Panc1 (cell line): ENCODE data around the gene CAMK4. TPM values are rescaled to one million over a fixed set of nuclear protein-coding genes. Genes with fewer than 3 reads are reported as not detected.

ENCODE experiments used
- ATAC-seq: fragments of 200-7000 bp; cut with Tn5 transposase; 2 replicates; pipeline ENCODE4 v1.9.1; 2020; ENCODE audit warnings: mild to moderate bottlenecking, moderate library complexity
- BruUV-seq: library from RNA; stranded (reverse); fragments of 400-500 nt; replicated peaks from 2 replicates; lab custom pipeline; 2021; lab: Mats Ljungman, UMichigan
- CTCF ChIA-PET: fragments of 300-600 bp; sonication (Branson Sonifier 250); formaldehyde crosslinking; loops from one replicate; lab custom pipeline; 2022; ENCODE audit warnings: antibody characterized with exemption; lab: Charles Lee
- POLR2A ChIA-PET: fragments of 300-600 bp; sonication (Branson Sonifier 250); formaldehyde crosslinking; loops from one replicate; lab custom pipeline; 2022; ENCODE audit warnings: antibody characterized with exemption; lab: Charles Lee
- DNase-seq: peaks from one replicate; pipeline ENCODE4 v3.0.0-alpha.2; 2010; ENCODE audit warnings: low read depth, low spot score
- H3K27ac ChIP-seq: 2 replicates; pipeline ENCODE4 v1.5.1; 2011; ENCODE audit warnings: mild to moderate bottlenecking, low read length, inconsistent platforms
- H3K27me3 ChIP-seq: fragments of 200-500 bp; sonication (Bioruptor generic); 2 replicates; pipeline ENCODE4 v1.6.0; 2014; ENCODE audit warnings: low read length, inconsistent platforms; ENCODE audit not compliant: control insufficient read depth, insufficient read depth
- H3K36me3 ChIP-seq: fragments of 200-500 bp; sonication (Bioruptor generic); 2 replicates; pipeline ENCODE4 v1.5.1; 2014; ENCODE audit warnings: inconsistent platforms, mild to moderate bottlenecking, low read length, moderate library complexity; ENCODE audit not compliant: control insufficient read depth, insufficient read depth
- H3K4me1 ChIP-seq: 2 replicates; pipeline ENCODE4 v1.5.1; 2011; ENCODE audit warnings: inconsistent platforms, mild to moderate bottlenecking, low read length, moderate library complexity; ENCODE audit not compliant: control insufficient read depth, insufficient read depth
- H3K4me3 ChIP-seq, 2 experiments: 2 replicates each; pipeline ENCODE4 v1.5.1; 2011 to 2012; ENCODE audit warnings: low read depth in 2 of 2, low read length in 2 of 2, mild to moderate bottlenecking in 2 of 2, inconsistent platforms in 1 of 2, moderate library complexity in 1 of 2
- H3K9me3 ChIP-seq: fragments of 200-500 bp; sonication (Bioruptor generic); 2 replicates; pipeline ENCODE4 v1.5.1; 2014; ENCODE audit warnings: low read depth, mild to moderate bottlenecking, inconsistent platforms, low read length, moderate library complexity; ENCODE audit not compliant: control insufficient read depth, insufficient read depth
- CTCF ChIP-seq: fragments of 450-650 bp; IDR thresholded peaks from 2 replicates; pipeline ENCODE4 v1.5.1; 2017; ENCODE audit warnings: mild to moderate bottlenecking
- POLR2AphosphoS5 ChIP-seq: IDR thresholded peaks from 2 replicates; pipeline ENCODE4 v1.6.1; 2012; ENCODE audit warnings: mild to moderate bottlenecking, low read depth, low read length, moderate library complexity
- REST ChIP-seq, 2 experiments: IDR thresholded peaks; 2 replicates each; pipeline ENCODE4 v1.6.1; 2011 to 2012; ENCODE audit warnings: low read depth in 2 of 2, control low read depth in 1 of 2, low read length in 1 of 2, mild to moderate bottlenecking in 1 of 2, moderate library complexity in 1 of 2; ENCODE audit not compliant: insufficient read depth in 1 of 2
- SIN3A ChIP-seq: IDR thresholded peaks from 2 replicates; pipeline ENCODE4 v1.6.1; 2012; ENCODE audit warnings: low read depth, mild to moderate bottlenecking, low read length, moderate library complexity, borderline replicate concordance; ENCODE audit not compliant: insufficient read depth
- TCF7L2 ChIP-seq: IDR thresholded peaks from 2 replicates; pipeline ENCODE4 v1.6.1; 2011; ENCODE audit warnings: mild to moderate bottlenecking, low read depth, low read length, inconsistent platforms
- in situ Hi-C: cut with HindIII; loops from 2 replicates; pipeline ENCODE4 v1.10.0; 2016; ENCODE audit warnings: low sequenced_read_pairs, low pct_unique_long_range_greater_than_20kb
- intact Hi-C: fragments of 100-400 bp; cut with micrococcal nuclease; formaldehyde crosslinking; loops from one replicate; pipeline ENCODE4 v1.10.0; 2022; ENCODE audit not compliant: unreplicated experiment
- total RNA-seq: library from RNA; stranded (reverse); gene quantifications from one replicate; pipeline ENCODE4 v1.2.1, GENCODE V29; 2021; ENCODE audit not compliant: unreplicated experiment

Gene CAMK4
- total RNA-seq, 1 experiment from 2014 or later = 0.39 TPM

DNA sequence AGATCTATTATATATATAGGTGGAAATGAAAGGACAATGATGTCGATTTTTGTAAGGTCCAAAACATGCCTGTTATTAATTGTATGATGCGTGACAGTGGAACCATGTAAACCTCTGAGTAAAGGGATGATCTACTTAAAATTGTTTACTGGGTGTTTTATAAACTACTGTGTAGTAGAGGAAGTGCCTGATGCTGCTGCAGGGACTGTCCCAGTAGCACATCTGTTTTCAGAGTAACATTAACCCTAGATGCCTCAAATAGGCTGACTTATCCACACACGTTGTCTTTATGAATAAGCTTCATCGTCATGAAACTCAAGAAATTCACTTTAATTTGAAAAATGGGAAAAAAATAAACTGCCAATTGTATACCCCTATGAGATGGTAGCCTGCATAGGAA is 1.7 kb downstream of the CAMK4 start:
- Histone ChIP-seq H3K27ac (no peak overlapping the region), H3K36me3 (no peaks in the 10 kb centered on the region; the same call in 1 of the 2 replicates), H3K27me3 (peaks cover 41% of the 10 kb centered on the region), H3K9me3 (no peaks in the 10 kb centered on the region), H3K4me1 (no peaks in the 10 kb centered on the region; the same call in 1 of the 2 replicates), H3K4me3 (no peak overlapping the region)
- in situ Hi-C loops = no loop called here
- no peak for ATAC-seq
- no TSS peak for BruUV-seq
- POLR2A ChIA-PET = no interaction called here
- no peak for DNase-seq
- TF ChIP-seq TCF7L2 = no peak
- intact Hi-C loops = no loop called here
- CTCF ChIA-PET = no interaction called here

GRCh38 chr5:111226556-111226955 is 2.4 kb downstream of the CAMK4 start:
- CTCF ChIA-PET = no interaction called here
- POLR2A ChIA-PET = no interaction called here
- intact Hi-C loops = no loop called here
- H3K36me3 ChIP-seq = no peaks in the 10 kb centered on the region; the same call in 1 of the 2 replicates
- no peaks in the 10 kb centered on the region for H3K9me3 ChIP-seq
- H3K27me3 ChIP-seq = peaks cover 41% of the 10 kb centered on the region
- in situ Hi-C loops = no loop called here
- H3K4me3 ChIP-seq = no peak overlapping the region
- DNase-seq (no peak), ATAC-seq (no peak)
- no peaks in the 10 kb centered on the region; the same call in 1 of the 2 replicates for H3K4me1 ChIP-seq
- no TSS peak for BruUV-seq
- H3K27ac ChIP-seq = no peak overlapping the region
- TF ChIP-seq POLR2AphosphoS5 = no peak
- no peak for TF ChIP-seq SIN3A
- no peak for TF ChIP-seq REST (IDR thresholded peaks at IDR 0.05; ENCODE audit: insufficient read depth in 1 of 2, low read depth in 2 of 2, low read length in 1 of 2)
- TF ChIP-seq TCF7L2 = no peak
- no peak for TF ChIP-seq CTCF

- no peak overlapping the region for H3K27ac ChIP-seq
- no peaks in the 10 kb centered on the region; the same call in 1 of the 2 replicates for H3K4me1 ChIP-seq
- no peak for TF ChIP-seq REST (IDR thresholded peaks at IDR 0.05; ENCODE audit: insufficient read depth in 1 of 2, low read depth in 2 of 2, low read length in 1 of 2)
- TF ChIP-seq CTCF = no peak
- no peak overlapping the region for H3K4me3 ChIP-seq
- BruUV-seq = no TSS peak
- peaks cover 41% of the 10 kb centered on the region for H3K27me3 ChIP-seq
- H3K36me3 ChIP-seq = no peaks in the 10 kb centered on the region; the same call in 1 of the 2 replicates
- in situ Hi-C loops (no loop called here), intact Hi-C loops (no loop called here)
- POLR2A ChIA-PET = no interaction called here
- CTCF ChIA-PET = no interaction called here
- ATAC-seq (no peak), DNase-seq (no peak)
- no peaks in the 10 kb centered on the region for H3K9me3 ChIP-seq
Observed at GRCh38 chr5:111227226-111227782, 3.1 kb downstream of the CAMK4 start.
